Measurements from ENCODE around the gene HSPB2.
"Not testable (repeated sequence)": the region's sequence is repeated elsewhere in the genome, so short reads cannot be mapped to it uniquely, and the experiment has no call there.

The HSPB2 gene

DNA sequence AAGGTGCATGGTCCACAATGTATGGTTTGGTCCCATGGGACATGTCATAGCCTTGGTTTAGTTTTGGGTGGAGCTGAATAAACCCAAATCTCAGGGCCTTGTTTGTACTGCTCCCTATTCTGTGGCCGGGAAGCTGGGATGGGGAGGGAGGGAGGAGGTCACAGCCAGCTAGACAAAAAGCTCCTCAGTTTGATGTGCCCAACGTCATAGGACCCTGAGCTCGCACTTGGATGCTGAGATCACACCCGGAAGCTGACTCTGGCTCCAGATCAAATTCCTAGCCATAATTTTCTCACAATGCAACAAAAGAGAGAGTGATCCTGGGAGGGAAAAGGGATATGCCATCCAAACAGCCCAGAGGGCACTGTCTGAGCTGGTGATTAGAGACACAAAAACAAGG, 1.5 kb downstream of the HSPB2 start:
- DNase-seq (ENCODE audit: low read depth in 2 of 2), result no peak

DNA sequence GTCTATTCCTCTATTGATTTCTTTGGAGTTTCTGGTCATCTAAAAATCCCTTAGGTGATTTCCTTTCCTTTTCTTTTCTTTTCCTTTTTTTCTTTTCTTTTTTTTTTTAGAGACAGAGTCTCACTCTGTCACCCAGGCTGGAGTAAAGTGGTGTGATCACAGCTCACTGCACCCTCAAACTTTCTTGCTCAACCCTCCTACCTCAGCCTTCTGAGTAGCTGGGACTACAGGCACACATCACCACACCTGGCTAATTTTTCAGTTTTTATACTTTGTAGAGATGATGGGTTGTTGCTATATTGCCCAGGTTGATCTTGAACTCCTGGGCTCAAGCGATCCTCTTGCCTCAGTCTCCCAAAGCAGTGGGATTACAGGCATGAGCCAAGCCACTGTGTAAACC, 4.2 kb downstream of the HSPB2 start:
- DNase-seq (ENCODE audit: low read depth in 2 of 2), result no peak

DNA sequence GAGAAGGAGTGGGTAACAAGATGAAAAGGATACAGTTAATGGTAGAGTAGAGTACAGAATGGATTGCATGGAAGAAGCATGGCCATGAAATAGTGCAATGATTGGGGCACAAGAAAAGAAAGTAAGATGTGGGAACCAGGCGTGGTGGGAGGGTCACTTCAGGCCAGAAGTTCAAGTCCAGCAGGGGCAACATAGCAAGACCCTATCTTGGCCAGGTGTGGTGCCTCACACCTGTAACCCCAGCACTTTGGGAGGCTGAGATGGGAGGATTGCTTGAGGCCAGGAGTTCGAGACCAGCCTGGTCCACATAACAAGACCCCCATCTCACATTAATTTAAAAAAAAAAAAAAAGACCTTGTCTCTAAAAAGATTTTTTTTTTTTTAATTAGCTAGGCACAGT, 4.8 kb downstream of the HSPB2 start:
- no peak for DNase-seq (ENCODE audit: low read depth in 2 of 2)

DNA sequence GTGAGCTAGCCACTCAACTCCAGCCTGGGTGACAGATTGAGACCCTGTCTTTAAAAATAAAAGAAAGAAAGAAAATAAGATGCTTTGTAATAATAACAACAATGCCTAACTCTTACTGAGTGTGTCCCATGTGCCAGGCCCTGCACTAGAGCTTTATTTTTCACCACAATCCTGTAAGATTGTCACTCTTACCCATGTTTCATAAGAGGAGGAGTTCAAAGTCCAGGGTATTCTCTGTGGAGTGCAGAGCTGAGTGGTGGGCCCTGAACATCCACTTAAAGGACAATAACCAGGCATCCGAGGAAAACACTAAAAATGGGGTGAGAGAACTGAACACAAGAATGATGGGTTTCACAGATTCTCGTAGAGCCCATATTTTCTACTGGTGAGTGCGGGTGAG, 5.3 kb downstream of the HSPB2 start:
- no peak for DNase-seq (ENCODE audit: low read depth in 2 of 2)

DNA sequence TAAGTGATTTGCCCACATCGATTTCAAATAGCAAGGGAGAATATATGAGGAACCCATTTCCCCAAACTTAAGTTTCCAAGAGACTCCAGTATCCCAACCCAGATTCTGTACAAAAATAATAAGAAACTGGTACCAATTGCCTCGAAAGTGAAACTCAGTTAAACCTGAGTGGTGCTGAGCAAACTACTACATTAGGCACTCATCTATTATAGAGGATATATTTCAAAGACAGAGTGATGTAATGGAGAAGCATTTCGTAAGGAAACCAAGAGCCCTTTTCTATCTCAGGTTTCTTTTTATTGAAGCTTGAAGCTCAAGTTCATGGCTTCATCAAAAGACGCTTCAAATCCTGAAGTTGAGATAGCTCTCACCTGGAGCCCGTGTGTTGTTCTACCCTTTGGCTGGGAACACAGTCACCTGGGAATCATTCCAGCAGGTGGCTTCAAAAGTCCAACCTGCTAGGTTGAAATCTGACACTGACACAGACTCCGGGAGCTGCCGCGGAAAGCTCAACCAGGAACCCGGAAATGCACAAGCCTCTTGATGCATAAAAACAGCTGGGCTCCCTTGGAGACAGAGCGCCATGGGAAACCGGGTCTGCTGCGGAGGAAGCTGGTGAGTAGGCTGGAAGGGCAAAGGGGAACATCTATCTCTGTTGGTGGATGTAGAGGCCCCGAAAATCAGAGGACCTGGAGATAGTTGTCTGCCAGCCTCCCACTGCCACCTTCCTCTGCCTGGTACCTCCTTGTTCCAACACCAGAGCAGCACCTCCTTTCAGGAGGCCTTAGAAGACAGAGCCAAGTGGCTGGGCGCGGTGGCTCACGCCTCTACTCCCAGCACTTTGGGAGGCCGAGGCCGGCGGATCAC, 6.1 kb downstream of the HSPB2 start, which contains the start of gene C11orf52:
TSS of gene C11orf52 (plus strand) at position 524 of the 867 bp plus-strand sequence. CDS start at position 584, 60 bp downstream.
- DNase-seq (ENCODE audit: low read depth in 2 of 2), result no peak

DNA sequence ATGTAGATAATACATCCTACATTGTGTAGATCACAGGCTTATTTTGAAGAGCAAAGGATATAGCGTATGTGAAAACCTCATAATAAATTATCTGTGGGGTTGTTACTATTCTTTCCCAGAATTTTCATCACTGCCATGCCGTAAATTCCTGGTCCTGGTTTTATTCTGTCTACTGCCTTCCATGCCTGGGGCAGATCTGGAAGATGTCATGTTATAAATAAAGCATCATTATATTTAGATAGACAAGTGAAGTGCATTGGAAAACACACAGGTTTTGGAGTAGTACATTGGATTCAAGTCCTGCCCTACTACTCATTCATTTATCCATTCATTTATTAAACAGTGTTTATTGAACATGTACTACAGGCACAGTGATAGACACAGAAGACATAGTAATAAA, 8.4 kb downstream of the HSPB2 start:
- no peak for DNase-seq (ENCODE audit: low read depth in 2 of 2)

DNA sequence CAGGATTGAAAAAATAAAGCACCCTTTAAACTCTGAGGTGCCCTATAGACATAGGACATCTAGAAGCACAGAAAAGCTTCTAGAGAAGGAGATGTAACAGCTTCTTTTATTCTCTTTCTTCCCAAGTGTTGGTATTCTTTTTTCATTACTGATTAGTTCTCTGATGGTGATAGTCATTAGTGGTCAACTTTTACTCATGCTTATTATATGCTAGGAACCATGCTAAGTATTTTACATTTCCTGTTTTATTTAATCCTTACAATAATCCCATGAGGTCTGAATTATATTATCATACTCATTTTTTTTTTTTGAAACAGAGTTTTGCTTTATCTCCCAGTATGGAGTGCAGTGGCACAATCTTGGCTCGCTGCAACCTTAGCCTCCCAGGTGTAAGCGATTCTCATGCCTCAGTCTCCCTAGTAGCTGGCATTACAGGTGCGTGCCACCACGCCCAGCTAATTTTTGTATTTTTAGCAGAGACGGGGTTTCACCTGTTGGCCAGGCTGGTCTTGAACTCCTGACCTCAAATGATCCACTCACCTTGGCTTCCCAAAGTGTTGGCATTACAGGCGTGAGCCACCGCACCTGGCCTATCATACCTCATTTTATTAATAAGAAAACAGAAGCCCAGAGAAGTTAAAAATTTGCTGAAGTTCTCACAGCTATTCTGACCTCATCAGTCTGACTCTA, 9.2 kb downstream of the HSPB2 start:
- no peak for DNase-seq (ENCODE audit: low read depth in 2 of 2)

DNA sequence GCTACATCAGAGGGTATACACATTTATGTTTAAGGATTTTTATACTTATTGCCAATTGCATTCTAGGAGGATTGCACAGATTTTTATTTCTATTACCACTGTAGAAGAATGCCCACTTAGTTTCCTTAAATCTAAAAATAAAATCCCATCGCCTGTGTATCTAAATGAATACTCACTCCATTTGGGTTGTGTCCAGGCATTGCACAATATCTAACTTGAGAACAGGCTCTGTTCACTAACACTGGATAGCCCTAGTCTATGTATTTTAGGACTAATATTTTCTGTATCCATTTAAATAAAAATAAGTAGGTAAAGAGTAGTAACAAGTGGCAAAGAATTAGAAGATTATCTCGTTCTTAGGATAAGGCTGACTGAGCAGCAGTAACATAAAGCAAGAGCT, 10.3 kb downstream of the HSPB2 start:
- DNase-seq (ENCODE audit: low read depth in 2 of 2), result peak; percentile 79 to 81

DNA sequence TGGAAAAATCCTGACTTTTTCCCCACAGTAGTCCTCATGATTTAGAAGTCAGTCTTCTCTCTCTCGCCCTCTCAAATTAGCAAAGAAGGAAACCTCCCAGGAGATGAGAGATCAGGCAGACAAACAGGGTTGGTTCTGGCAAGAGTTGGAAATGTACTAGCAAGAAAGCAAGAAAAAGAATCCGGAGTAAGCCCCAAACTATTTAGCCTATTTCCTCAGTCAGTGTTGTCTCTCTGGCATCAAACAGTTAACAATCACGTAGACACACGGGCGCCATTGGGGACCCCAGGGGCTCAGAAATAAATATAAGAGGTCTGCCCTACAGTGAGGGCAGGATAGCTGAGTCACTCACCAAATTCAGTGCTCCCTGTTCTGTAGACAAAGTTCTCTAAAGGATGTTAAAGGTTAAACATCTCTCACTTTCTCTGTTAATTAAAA, 10.8 kb downstream of the HSPB2 start:
- DNase-seq (ENCODE audit: low read depth in 2 of 2), result no peak

DNA sequence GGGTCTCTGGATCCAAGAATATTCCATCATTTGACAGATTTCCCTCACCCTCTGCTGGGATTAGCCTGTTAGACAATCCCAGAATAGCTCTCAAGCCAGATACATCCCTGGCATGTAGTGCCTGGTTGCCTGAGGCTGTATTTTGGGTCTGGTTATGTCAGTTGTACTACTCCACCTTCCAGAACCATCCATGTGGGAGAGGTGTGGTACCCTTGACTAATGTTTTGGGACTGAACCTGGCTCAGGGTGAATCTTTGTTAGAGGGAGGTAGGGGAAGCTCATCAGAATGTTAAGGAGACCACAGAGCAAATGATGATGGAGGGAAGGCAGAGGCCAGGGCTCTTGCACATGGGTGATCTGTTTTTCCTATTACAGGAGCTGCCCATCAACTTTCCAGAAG, 11.4 kb downstream of the HSPB2 start:
- DNase-seq (ENCODE audit: low read depth in 2 of 2), result no peak

DNA sequence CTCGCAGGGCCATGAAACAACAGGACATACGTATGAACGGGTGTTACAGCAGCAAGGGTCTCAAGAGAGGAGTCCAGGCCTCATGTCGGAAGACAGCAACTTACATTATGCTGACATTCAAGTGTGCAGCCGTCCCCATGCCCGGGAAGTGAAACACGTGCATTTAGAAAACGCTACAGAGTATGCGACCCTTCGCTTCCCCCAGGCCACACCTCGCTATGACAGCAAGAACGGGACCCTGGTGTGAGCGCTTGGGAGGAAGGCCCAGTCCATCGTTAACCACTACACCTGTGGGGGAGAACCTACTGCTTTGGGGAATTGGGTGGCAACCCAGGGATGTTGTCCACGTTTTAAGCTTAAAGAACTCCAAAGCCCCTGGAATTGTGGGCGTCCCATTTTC, 13.4 kb downstream of the HSPB2 start:
- DNase-seq (ENCODE audit: low read depth in 2 of 2), result no peak

DNA sequence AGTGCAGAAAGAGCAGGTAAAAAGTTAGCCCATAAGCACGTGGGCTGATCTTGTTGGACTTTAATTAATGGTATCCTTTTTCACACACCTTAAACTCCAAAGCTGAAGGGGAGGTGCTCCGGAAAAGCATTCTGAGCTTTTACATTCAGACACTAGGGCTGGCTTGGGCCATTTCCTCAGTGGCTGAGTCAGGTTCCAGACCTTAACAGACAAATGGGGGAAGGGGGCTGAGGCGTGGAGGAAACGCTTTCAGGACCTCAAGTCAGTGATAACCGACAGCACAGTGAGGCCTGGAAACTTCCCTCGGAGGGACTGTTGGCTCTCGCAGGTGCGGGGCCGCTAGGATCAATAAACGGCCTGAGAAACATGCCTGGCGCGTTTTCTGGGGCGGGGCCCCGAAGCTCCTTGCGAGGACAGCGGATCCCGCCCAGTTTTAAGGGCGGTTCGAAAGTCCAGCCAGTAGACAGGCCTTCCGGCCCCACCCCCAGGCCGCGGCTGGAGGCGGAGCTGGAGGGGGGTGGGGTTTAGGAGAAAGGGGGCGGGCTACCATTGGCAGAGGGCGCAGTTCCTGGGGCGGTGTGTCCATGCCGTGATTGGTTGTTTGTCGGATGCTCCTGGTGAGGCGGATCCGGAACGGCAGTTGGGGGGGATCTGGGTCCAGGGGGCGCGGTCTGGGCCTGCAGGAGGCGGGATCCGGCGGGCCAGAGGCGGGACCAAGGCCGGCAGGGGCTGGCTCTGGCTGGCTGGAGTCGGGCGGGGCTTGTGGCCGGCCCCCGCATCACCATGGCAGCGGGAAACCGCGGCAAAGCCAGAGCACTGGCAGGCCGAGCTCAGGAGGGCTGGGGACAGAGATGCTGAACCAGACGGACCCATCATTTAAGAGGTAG, 14.2 kb downstream of the HSPB2 start:
- DNase-seq (ENCODE audit: low read depth in 2 of 2), result peak; percentile 94 to 95

DNA sequence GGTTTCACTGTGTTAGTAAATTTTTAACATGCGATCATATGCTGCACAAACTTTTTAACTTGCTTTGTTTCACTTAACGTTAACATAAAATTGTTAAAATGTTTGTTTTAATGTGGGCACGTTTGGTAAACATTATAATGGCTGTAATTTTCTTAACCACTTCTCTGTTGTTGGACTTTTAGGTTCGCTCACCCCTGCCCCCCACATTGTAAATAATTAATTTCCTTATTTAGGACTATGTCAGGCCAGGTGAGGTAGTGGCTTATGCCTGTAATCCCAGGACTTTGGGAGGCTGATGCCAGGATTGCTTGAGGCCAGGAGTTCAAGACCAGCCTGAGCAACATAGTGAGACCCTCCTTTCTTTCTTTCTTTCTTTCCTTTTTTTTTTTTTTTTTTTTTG, 17.9 kb downstream of the HSPB2 start:
- DNase-seq (ENCODE audit: low read depth in 2 of 2), result no peak

DNA sequence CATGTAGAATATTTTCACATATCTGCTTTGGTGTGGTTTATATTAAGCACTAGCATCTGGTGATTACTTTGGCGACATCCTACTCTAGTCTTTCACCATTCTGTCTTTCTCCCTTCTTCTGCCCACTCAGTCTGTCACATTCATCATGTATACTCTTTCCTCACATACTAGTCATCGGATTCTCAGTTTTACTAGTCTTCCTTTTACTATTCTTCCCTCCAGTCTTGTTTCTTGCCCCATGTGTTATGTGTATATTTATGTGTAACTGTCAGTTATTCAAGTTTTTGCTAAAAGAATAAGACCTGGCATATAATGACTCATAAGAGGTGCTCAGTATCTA, 20.0 kb downstream of the HSPB2 start:
- no peak for DNase-seq (ENCODE audit: low read depth in 2 of 2)

DNA sequence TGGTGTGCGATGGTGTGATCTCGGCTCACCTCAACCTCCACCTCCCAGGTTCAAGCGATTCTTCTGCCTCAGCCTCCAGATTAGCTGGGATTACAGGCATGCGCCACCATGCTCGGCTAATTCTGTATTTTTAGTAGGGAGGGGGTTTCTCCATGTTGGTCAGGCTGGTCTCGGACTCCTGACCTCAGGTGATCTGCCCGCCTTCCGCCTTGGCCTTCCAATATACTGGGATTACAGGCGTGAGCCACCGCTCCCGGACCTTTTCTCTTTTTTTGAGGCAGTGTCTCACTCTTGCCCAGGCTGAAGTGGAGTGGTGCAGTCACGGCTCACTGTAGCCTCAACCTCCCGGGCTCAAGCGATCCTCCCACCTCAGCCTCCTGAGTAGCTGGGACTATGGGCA, 20.6 kb downstream of the HSPB2 start:
- not testable (repeated sequence) for DNase-seq (ENCODE audit: low read depth in 2 of 2)

DNA sequence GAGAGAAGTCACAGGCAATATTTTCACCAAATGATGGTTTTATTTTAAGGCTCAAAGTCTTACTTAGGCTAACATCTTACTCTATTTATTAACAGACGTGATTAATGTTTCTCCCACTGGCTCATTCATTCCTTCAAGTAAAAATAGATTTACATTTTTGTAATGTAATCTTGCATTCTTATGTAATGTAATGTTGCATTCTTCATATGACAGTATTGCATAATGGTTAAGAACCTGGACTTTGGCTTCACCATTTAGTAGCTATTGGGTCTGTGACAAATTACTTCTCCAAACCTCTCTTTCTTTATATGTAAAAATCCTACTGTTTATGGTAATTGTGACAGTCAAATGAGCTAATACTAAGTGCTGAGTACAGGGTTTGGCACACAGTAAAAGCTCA, 21.3 kb downstream of the HSPB2 start:
- no peak for DNase-seq (ENCODE audit: low read depth in 2 of 2)

DNA sequence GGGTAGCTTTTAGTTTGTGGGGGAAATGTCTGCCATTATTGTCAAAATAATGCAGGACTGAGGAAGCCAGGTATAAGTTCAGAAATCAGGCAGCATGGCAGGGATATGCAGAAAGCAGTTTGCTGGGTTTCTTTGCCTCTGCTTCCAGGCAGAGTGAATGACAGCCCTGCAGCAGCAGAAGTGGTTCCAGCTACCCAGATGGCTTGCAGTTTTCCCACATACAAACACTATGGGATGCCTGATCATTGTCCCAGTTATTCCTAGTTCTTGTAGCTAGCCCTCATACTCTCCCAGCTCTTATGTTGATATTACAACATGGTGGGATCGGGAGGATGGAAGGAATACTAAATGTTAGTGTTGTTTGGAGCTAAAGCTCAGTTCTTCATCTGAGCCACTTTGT, 21.8 kb downstream of the HSPB2 start:
- DNase-seq (ENCODE audit: low read depth in 2 of 2), result no peak

DNA sequence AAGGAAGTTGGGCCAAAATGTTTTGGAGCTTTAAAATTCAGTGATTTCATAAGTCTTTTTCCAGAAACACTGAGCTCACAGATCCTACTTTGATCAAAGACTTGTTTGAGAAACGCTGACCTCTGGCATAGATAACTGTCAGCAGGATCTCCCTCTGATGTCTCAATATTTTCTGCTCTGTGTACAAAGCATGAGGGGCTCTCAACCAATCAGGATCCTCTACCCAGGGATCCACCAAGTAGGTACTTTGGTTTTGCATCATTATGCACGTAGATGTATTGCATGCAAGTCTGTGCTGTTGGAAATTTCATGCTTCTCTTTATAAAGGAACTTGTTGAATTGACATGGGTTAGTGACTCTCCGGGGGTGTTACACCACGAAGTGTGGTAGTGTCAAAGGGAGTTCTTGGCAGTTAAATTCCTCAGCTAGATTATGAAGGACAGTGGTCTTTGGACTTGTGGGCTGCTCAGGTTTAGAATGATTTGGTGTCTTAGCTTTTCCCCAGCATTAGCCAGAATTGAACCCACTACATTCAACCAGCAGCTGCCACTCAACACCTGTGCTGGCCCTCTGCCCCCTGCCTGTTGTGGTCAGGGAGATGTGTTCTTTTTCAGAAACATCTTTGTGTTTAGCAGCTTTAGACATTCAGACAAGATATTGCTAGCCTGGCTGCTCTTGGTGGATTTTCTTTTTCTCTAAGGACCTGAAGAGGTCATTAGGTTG, 22.9 kb downstream of the HSPB2 start:
- no peak for DNase-seq (ENCODE audit: low read depth in 2 of 2)

DNA sequence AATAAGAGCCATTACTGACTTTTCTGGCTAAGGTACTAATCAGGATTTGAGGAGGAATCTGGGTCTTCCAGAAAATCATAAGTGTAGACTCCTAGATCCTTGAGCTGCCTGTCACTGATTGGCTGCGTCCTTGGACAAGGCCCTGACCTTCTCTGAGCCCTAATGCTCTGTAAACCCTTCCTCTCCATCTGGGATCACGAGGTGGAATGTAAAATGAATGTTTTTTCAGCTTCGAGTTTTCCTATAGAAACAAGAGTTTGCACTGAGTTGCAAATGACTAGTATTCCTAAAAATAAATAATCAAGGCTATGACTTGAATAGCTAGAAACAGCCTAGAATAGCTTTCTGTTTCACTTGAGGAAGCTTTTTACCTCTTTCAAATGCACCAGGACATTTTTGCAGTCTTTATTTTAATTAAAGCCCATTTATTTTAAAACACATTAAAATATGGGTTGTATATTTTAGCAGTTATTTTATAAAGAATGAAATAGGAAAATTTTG, 23.6 kb downstream of the HSPB2 start:
- DNase-seq (ENCODE audit: low read depth in 2 of 2), result no peak

DNA sequence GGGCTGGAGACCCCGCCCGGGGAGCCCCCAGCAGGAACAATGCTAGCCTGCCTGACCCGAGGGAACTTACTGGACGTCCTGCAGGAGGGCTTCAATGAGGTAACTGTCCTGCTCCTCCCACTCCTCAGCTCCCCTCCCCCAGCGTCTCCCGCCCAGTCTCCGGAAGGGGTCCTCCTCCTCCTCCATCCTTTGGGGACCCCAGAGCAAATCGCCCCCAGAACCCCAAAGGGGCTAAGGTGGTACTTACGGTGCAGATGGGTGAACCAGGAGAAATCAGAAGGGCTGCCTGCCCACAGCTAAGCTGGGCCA, 24.9 kb downstream of the HSPB2 start:
- no peak for DNase-seq (ENCODE audit: low read depth in 2 of 2)

DNA sequence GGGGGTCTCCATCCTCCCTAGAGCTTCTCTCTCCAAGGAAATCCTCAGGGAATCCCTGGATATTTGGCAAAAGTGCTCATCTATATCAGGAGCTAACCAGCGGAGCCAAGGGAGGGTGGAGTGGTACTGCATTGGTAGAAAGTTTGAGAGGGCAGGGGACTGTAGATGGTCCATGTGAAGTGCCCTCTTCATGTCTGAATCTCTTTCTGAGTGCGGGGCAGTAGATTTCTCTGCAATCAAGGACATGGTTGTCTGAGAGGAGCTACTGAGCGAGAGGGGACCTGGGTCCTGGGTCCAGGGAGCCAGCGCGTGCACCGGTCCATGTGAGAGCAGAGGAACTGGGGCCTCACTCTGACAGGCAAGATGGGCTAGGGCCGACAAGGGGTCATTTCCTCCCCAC, 25.3 kb downstream of the HSPB2 start:
- DNase-seq (ENCODE audit: low read depth in 2 of 2), result no peak

Data from fibroblast of skin of left quadriceps (primary cell).